Brain microvascular endothelial cell (primary cell): ENCODE data around the gene NXNL2.
A peak's percentile ranks its signal among the peaks of the same experiment; 100 is the strongest.

Experiments
- DNase-seq: peaks from one replicate; pipeline ENCODE4 v3.0.0-alpha.2; 2020
- H3K27ac ChIP-seq: fragments of 250-450 bp; sonication (Bioruptor Pico); 2 replicates; pipeline ENCODE4 v1.5.1; 2020; ENCODE audit warnings: mild to moderate bottlenecking, moderate library complexity
- H3K27me3 ChIP-seq: fragments of 250-450 bp; sonication (Bioruptor Pico); replicated peaks from 2 replicates; pipeline ENCODE4 v1.5.1; 2020; ENCODE audit warnings: mild to moderate bottlenecking
- H3K36me3 ChIP-seq: fragments of 250-450 bp; sonication (Bioruptor Pico); replicated peaks from 2 replicates; pipeline ENCODE4 v1.5.1; 2020; ENCODE audit warnings: mild to moderate bottlenecking
- H3K4me3 ChIP-seq: 2 replicates; pipeline ENCODE4 v1.5.1; 2011; ENCODE audit warnings: low read depth, mild to moderate bottlenecking, control low read depth, low read length, moderate library complexity
- CTCF ChIP-seq: IDR thresholded peaks from 2 replicates; pipeline ENCODE4 v1.5.1; 2011; ENCODE audit warnings: low read depth, mild to moderate bottlenecking, moderate library complexity, low read length, control low read depth, inconsistent platforms; ENCODE audit errors: missing control alignments
- in situ Hi-C: cut with HindIII; loops from 2 replicates; pipeline ENCODE4 v1.10.0; 2017; ENCODE audit warnings: low sequenced_read_pairs, low pct_ligation_motif_present

The NXNL2 gene

GRCh38 chr9:88553350-88553749, 18.4 kb downstream of the NXNL2 start:
- in situ Hi-C loops: no loop called here
- DNase-seq: no peak
- H3K4me3 ChIP-seq: no peak overlapping the region
- no peak for TF ChIP-seq CTCF
- no peaks in the 10 kb centered on the region for H3K27me3 ChIP-seq
- no peaks in the 10 kb centered on the region for H3K36me3 ChIP-seq
- no peak overlapping the region for H3K27ac ChIP-seq

DNA sequence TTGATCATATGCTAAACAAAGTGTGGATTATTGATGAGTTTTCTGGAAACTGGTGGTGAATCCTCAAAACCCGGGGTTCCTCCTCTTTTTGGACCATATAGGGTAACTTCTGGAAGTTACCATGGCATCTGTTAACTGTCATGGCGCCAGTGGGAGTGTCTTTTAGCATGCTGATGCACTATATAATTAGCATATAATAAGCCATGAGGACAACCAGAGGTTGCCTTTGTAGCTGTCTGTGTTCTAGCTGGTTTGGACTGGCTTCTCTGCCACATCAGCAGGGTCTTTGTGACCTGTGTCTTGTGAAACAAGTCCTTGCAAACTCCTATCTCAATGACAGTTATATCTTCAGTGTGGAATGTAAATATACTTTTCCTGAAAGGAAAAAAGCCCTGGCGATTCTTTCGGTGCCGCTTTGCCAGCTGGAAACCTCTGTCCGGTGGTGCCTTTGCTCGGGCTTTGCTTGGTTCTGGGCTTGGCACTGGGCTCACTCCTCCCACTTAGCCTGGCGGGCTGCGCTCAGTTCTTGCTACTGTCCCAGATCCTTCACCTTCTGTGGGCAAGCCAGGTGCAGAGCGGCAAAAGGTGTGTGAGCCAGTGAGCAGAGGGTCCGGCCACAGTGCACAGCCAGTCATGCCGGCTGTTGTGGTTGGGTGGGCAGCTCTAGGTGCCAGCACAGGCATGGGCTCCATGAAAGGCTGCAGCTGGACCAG, 20.4 kb downstream of the NXNL2 start:
- H3K36me3 ChIP-seq: no peaks in the 10 kb centered on the region
- in situ Hi-C loops: no loop called here
- no peak overlapping the region for H3K4me3 ChIP-seq
- no peak for DNase-seq
- no peak overlapping the region for H3K27ac ChIP-seq
- no peaks in the 10 kb centered on the region for H3K27me3 ChIP-seq
- no peak for TF ChIP-seq CTCF

- Histone ChIP-seq H3K27ac (no peak overlapping the region), H3K27me3 (no peaks in the 10 kb centered on the region), H3K4me3 (no peak overlapping the region), H3K36me3 (no peaks in the 10 kb centered on the region)
- DNase-seq: no peak
- in situ Hi-C loops: no loop called here
- TF ChIP-seq CTCF: peak; percentile 43
Measured at GRCh38 chr9:88559661-88560060, 24.7 kb downstream of the NXNL2 start.

DNA sequence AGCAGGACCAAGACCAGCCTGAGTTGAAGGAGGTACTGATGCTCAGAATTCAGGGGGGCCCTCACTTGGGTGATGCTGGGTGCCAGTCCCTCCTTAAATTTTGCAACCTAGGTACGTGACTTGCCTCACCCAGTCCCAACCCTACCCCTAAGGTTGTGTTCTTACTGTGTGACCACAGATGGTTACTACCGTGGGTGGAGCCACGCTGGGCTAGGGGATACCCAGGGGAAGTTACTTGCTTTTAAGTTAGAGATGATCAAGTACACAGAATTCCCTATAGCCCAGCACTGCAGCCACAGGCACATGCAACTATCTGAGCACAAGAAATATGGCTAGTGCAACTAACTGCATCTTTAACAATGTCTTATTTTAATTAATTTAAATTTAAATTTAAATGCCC, 32.9 kb downstream of the NXNL2 start:
- Histone ChIP-seq H3K27ac (no peak overlapping the region), H3K27me3 (no peaks in the 10 kb centered on the region), H3K36me3 (no peaks in the 10 kb centered on the region), H3K4me3 (no peak overlapping the region)
- DNase-seq: no peak
- in situ Hi-C loops: no loop called here
- TF ChIP-seq CTCF: no peak

GRCh38 chr9:88571419-88571818, 36.4 kb downstream of the NXNL2 start:
- in situ Hi-C loops: no loop called here
- TF ChIP-seq CTCF: no peak
- no peak overlapping the region for H3K4me3 ChIP-seq
- no peak for DNase-seq
- no peak overlapping the region for H3K27ac ChIP-seq
- no peaks in the 10 kb centered on the region for H3K36me3 ChIP-seq
- no peaks in the 10 kb centered on the region for H3K27me3 ChIP-seq

DNA sequence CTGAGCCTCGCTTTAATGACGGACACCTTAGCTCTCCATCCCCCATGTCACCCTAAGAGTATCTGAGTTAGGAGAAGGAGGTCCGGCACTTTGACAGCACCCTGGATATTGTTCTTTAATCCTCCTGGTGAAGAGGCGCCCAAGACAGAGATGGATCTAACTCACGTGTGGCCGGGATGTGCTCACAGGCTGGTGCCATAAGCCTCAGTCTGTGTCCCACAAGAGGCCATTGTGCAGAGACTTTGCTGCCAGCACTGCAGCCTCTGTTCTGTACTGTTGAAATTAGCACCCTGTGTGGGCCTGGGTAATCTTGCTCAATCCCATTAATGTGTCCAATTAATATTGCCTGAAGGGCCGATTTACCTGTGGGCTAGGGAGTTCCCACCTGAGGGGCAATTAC, 37.7 kb downstream of the NXNL2 start:
- no peak for TF ChIP-seq CTCF
- Histone ChIP-seq H3K36me3 (no peaks in the 10 kb centered on the region), H3K27ac (no peak overlapping the region), H3K27me3 (no peaks in the 10 kb centered on the region), H3K4me3 (no peak overlapping the region)
- DNase-seq: no peak
- in situ Hi-C loops: no loop called here
